ENCODE measurements around the gene COX6B2. TPM values are rescaled to one million over a fixed set of nuclear protein-coding genes. Genes with fewer than 3 reads are reported as not detected.

The COX6B2 gene
- total and polyA plus RNA-seq, 2 of the 13 experiments (the other 11 are each of a cell fraction or from before 2014, with no cell fraction given), result 0.21 TPM; not detected in 1

GRCh38 chr19:55306712-55307111, 47.8 kb downstream of the COX6B2 start:
- no peak overlapping the region for H3K4me3 ChIP-seq (replicated peaks in 1 of 3; ENCODE audit: insufficient read depth in 1 of 3, low read depth in 2 of 3, low read length in 3 of 3)
- TF ChIP-seq ZNF629 (CRISPR knock-in tag; conservative IDR thresholded peaks at IDR 0.05), result peak; percentile 72
- TF ChIP-seq ZMYM3 (CRISPR knock-in tag; IDR thresholded peaks at IDR 0.05), result 0 out of 2 replicates have a peak, but pooled peaks have one; percentile 12
- TF ChIP-seq CCAR2 (optimal IDR thresholded peaks at IDR 0.05; ENCODE audit: low read depth, low read length), result no peak
- TF ChIP-seq KDM2A (CRISPR knock-in tag; IDR thresholded peaks at IDR 0.05; ENCODE audit: borderline replicate concordance, low read depth), result no peak
- H3K4me1 ChIP-seq (ENCODE audit: insufficient read depth, low read length), result peaks cover 18% of the 10 kb centered on the region
- H2AFZ ChIP-seq (ENCODE audit: low read length), result no peak overlapping the region
- DNase-seq (ENCODE audit: low spot score), result no peak
- H3K27me3 ChIP-seq (ENCODE audit: control insufficient read depth in 1 of 2, insufficient read depth in 2 of 2, low read length in 2 of 2), result peaks cover 0 to 5% of the 10 kb centered on the region in 2 experiments; a peak in 1 of 5 replicates
- in situ Hi-C loops (cut with HindIII; ENCODE audit: extremely low pct_ligation_motif_present, low pct_unique_long_range_greater_than_20kb) (no loop called here), intact Hi-C loops (cut with micrococcal nuclease; ENCODE audit: unreplicated experiment) (no loop called here)
- BruUV-seq (replicated peaks), result no TSS peak
- no peak for ATAC-seq
- no peak overlapping the region for H3K9ac ChIP-seq (ENCODE audit: insufficient read depth, low read depth, low read length)
- WGBS (ENCODE audit: low lambda C conversion rate), result 55% methylated on average over 3 of the region's 3 CpGs
- ChIA-PET POLR2A (no interaction called here), CTCF (ENCODE audit: low intra/inter-chr PET ratio, low total read pairs) (no interaction called here)
- no peaks in the 10 kb centered on the region for H3K79me2 ChIP-seq (ENCODE audit: insufficient read depth, low read length)
- H3K9me3 ChIP-seq (ENCODE audit: low read length), result no peaks in the 10 kb centered on the region
- H3K4me2 ChIP-seq (ENCODE audit: low read depth, low read length), result no peak overlapping the region
- H3K27ac ChIP-seq (ENCODE audit: extremely low read length, insufficient read depth, low read length), result no peak overlapping the region
- no peak for FAIRE-seq
- H4K20me1 ChIP-seq (ENCODE audit: insufficient read depth, low read length), result no peaks in the 10 kb centered on the region
- H3K36me3 ChIP-seq (replicated peaks in 1 of 2; ENCODE audit: control insufficient read depth in 1 of 2, insufficient read depth in 2 of 2, low read length in 2 of 2), result no peaks in the 10 kb centered on the region

- ATAC-seq, result no peak
- H3K27ac ChIP-seq (ENCODE audit: extremely low read length, insufficient read depth, low read length), result no peak overlapping the region
- CTCF ChIA-PET (ENCODE audit: low intra/inter-chr PET ratio, low total read pairs), result no interaction called here
- H3K79me2 ChIP-seq (ENCODE audit: insufficient read depth, low read length), result no peaks in the 10 kb centered on the region
- no TSS peak for BruUV-seq (replicated peaks)
- H4K20me1 ChIP-seq (ENCODE audit: insufficient read depth, low read length), result no peaks in the 10 kb centered on the region
- no peak overlapping the region for H3K9ac ChIP-seq (ENCODE audit: insufficient read depth, low read depth, low read length)
- no peak overlapping the region for H2AFZ ChIP-seq (ENCODE audit: low read length)
- DNase-seq (ENCODE audit: low spot score), result no peak
- 73% methylated on average over 17 of the region's 17 CpGs for WGBS (ENCODE audit: low lambda C conversion rate)
- peaks cover 25% of the 10 kb centered on the region for H3K4me1 ChIP-seq (ENCODE audit: insufficient read depth, low read length)
- H3K36me3 ChIP-seq (replicated peaks in 1 of 2; ENCODE audit: control insufficient read depth in 1 of 2, insufficient read depth in 2 of 2, low read length in 2 of 2), result no peaks in the 10 kb centered on the region
- intact Hi-C loops (cut with micrococcal nuclease; ENCODE audit: unreplicated experiment) (no loop called here), in situ Hi-C loops (cut with HindIII; ENCODE audit: extremely low pct_ligation_motif_present, low pct_unique_long_range_greater_than_20kb) (no loop called here)
- POLR2A ChIA-PET, result no interaction called here
- FAIRE-seq, result no peak
- H3K27me3 ChIP-seq (ENCODE audit: control insufficient read depth in 1 of 2, insufficient read depth in 2 of 2, low read length in 2 of 2), result peaks cover 0 to 9% of the 10 kb centered on the region in 2 experiments; a peak in 1 of 5 replicates
- no peak overlapping the region for H3K4me3 ChIP-seq (replicated peaks in 1 of 3; ENCODE audit: insufficient read depth in 1 of 3, low read depth in 2 of 3, low read length in 3 of 3)
- no peaks in the 10 kb centered on the region for H3K9me3 ChIP-seq (ENCODE audit: low read length)
- no peak overlapping the region for H3K4me2 ChIP-seq (ENCODE audit: low read depth, low read length)
- no peak for TF ChIP-seq ISX (CRISPR knock-in tag; conservative IDR thresholded peaks at IDR 0.05)
- no peak for TF ChIP-seq ZNF800 (CRISPR knock-in tag; IDR thresholded peaks at IDR 0.05)
- TF ChIP-seq GABPA (IDR thresholded peaks at IDR 0.05; ENCODE audit: low read depth, low read length), result peak; percentile 34
- no peak for TF ChIP-seq GABPA (CRISPR knock-in tag; IDR thresholded peaks at IDR 0.05; ENCODE audit: low read depth)
- TF ChIP-seq ZNF501 (CRISPR knock-in tag; IDR thresholded peaks at IDR 0.05), result no peak
- no peak for TF ChIP-seq PHF21A (CRISPR knock-in tag; IDR thresholded peaks at IDR 0.05)
- no peak for TF ChIP-seq ZC3H13 (CRISPR knock-in tag; IDR thresholded peaks at IDR 0.05)
- TF ChIP-seq POLR2G (IDR thresholded peaks at IDR 0.05; ENCODE audit: low read depth, low read length), result no peak
- TF ChIP-seq PRDM4 (CRISPR knock-in tag; IDR thresholded peaks at IDR 0.05; ENCODE audit: borderline replicate concordance), result no peak
- TF ChIP-seq ZBTB34 (CRISPR knock-in tag; IDR thresholded peaks at IDR 0.05), result no peak
Measured at GRCh38 chr19:55305983-55306562, 48.4 kb downstream of the COX6B2 start.

All from HepG2 (cell line).